HG03432 (cell line): ENCODE data around the gene FOXP1.
A peak's percentile ranks its signal among the peaks of the same experiment; 100 is the strongest.

ENCODE experiments used
- ATAC-seq: cut with Tn5 transposase; IDR thresholded peaks from one replicate; pipeline ENCODE4 v1.9.1; 2021; ENCODE audit warnings: mild to moderate bottlenecking, moderate library complexity; ENCODE audit not compliant: unreplicated experiment

Gene FOXP1

DNA sequence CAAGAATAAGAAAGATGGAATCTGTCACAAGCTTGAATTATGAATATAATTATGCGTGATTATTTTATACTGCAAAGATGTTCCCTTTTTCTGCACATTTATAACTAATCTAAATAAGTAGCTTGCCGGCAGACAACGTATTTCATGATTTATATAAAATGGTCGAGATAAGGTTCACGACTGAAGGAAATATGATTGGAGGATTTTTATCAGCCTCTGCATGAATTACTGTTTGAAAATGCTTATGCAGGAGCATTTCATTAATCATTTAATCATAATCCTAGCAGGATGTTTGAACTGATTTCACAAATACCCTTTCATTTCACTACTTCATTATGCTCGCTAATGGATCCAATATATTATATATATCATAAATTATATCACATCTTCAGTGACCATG lies 580.0 kb downstream of the FOXP1 start:
- no peak for ATAC-seq

DNA sequence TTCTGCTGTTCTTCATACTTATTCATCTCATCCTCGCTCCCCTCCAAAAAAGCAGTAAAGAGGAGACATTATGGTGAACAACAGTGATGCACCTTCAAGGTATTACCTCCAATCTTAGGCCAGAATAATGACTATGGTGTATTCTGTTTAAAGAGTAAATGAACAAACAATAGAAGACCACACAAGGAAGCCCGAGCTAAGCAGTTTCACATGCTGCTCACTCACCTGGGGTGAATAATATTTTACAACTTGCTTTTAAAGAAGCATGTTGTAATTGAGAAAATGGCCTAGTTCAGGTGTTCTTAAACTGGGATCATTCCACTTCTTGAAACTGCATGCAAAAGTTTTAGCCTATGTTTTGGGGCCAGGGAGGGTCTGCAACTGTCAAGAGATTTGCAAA lies 581.2 kb downstream of the FOXP1 start:
- ATAC-seq: no peak

DNA sequence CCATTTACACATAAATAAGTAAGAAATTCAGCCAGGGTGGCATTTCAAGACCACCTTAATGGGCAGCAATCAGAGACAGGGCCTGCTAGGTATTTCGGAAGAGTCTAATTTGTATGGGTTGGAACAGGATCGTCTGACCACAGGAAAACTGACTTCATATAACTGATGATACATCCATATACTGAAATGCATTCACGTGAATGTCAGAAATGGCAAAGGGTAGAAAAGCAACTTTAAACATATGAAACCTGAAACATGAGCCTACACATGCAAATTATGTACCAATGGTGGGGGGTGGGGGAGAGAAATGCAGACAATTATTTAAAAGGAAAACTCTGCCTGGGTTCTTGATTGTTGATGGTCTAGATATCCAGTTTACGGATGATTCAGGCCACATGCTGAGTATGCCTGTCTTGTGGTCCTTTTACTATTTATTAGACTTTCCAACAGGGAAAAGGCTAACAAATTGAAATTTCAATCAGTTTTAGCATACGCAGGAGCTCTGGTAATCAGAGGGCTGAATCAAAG lies 582.2 kb downstream of the FOXP1 start:
- no peak for ATAC-seq

DNA sequence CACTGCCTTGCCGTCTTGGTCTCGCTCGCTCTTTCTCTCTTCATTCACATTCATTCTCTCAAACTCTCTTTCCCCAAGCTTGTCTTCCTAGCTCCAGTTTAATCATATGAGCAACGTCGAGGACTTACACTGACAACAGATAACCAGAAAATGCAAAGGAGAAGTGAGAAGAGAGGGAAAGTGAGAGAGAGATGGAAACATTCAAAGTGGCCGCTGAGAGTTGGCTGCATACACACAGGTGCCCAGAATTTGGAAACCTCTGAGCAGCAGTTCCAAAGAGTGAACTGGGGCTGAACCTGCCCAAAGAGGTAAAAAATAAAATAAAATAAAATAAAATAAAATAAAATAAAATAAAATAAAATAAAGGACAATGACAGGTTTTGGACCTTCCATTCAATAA lies 583.0 kb downstream of the FOXP1 start:
- ATAC-seq: no peak

DNA sequence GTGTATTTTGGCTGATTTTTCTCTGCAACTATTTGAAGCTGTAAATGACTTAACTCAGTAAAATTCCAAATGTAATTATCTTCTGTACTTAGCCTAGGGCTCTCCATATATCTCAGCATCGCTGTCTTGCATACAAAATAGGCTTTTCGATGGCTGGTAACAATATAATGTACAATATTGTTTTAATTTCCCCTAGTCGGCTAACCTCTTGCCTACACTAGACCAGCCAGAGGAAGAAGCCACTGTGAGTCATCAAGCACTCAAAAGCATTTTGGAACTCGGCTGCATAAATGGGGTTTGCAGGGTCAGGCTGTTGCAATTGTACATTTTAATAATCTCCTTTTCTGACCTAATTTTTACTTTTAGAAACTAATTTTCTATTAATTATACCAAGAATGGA lies 583.8 kb downstream of the FOXP1 start:
- no peak for ATAC-seq

DNA sequence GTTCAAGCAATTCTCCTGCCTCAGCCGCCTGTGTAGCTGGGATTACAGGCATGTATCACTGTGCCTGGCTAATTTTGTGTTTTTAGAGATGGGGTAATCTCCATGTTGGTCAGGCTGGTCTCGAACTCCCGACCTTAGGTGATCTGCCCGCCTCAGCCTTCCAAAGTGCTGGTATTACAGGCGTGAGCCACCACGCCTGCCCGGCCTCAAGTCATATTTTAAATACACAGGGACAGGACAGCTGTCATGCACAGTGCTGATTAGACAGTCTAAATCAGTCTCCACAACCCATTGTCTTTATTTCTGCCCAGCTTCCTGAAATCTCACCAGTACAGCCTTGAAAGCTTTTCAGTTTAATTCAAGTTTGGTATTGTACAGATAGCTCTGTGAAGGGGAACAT lies 587.4 kb downstream of the FOXP1 start:
- ATAC-seq: no peak

DNA sequence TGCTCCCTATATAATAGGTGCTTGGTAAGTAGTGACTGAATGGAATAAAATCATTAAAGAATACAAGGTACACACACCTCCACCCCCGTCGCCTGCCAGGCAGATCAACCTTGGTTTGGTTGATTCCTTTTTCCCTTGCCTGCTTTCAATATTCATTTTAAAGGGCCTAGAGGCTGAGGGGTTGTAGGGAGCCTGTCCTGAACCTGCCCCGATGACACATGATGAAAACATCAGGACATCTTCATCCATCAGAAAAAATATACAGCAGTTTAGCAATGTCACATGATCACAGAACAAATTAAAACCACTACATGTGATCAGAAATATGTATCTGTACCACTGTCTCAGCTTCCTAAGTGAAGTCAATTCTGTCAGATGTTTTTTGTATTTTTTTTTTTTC lies 588.9 kb downstream of the FOXP1 start:
- ATAC-seq: no peak

DNA sequence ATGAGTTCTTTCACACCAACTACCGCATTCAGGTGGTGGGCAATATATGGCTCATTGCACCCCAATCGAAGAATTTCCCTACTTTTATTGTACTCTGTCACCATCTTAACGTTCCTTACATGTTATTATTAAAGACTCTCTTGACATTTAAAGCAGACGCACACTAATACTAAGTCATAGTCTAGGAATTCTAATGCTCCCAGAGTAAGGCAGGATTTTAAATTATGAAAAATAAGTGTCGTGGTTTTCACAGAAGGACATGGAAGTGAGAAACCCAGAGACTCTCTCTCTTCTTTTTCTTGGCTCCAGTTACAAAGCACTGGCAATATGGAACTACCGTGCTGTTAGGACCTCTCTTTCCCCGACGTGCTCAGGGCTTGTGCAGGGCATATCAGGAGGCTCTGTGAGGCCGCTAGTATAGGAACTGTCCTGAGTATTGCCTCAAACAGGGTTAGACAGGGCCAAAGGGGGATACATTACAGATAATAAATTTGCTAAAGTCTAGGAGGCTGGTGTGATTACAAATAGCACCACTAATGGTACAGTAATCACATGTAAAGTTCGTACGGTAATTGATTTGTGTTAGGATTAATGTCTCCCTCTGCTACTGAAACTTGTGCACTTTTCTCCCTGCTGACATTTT lies 590.8 kb downstream of the FOXP1 start:
- no peak for ATAC-seq

DNA sequence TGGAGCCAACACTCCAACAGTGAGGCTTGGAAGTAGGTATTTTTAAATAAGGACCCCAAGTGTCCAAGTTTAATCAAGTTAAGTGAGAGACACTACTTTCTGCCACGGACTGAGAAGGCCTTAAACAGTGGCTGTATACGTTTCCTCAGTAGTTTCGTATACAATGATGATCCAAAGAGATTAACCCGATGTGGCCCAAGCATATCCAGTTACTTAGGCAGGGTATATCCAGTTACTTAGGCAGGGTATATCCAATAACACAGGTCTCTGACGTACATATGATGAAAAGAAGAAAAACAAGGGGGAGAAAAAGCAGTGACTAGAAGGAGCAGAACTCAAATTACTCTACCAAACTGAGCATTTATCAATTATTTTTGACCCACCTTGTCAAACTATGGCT lies 591.4 kb downstream of the FOXP1 start:
- ATAC-seq: no peak

DNA sequence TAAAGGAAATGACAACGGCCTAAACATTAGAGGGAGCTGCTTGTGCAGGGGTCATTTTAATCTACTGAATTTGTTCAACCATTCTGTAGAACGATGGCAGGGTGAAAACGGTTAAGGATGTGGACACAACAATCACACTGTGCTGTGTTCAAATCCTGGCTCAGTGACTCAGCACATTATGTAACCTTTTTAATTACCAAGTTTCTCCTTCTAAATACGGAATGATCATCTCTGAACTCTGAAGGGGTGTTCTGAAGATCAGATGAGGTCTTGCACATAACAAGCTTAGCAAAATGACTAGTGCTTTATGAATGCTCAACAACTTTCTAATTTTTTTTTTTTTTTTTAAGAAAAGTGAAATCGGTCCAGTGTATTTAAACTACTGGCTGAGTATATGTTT lies 592.8 kb downstream of the FOXP1 start:
- ATAC-seq: no peak

DNA sequence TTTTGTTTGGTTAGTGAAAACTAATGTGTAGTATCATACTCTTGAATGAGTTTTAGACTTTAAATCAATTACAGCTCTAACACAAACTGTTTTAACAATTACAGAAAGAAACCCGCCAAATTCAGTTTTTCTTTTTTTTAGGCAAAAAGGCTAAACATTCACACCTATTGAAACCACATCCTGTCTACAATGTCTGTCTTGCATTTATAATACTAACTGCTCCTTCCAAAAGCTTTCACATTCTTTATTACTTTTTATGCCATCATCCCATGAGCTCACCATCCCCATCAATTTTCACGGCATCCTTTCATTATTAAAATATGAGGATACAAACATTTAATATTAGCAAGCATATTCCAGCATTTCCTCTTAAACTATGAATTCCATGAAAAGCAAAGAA lies 593.3 kb downstream of the FOXP1 start:
- ATAC-seq: no peak

DNA sequence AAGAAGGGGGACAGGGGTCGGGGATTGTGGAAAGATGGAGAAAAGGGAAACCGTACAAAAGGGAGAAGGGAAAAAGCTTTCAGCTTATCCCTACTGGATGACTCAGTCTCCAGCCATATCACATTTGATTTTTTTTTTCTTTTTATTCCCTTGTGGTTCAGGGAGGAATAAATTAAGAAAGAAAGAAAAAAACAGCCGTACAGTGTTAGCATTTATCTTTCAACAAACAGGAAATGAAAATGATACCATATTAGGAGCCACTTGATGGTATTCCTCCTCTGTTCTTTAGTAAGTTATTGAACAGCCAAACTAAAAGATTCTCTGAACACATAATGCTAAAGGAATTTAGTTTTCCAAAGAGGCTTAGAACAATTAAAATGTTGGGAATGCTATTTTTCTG lies 594.4 kb downstream of the FOXP1 start:
- ATAC-seq: no peak

DNA sequence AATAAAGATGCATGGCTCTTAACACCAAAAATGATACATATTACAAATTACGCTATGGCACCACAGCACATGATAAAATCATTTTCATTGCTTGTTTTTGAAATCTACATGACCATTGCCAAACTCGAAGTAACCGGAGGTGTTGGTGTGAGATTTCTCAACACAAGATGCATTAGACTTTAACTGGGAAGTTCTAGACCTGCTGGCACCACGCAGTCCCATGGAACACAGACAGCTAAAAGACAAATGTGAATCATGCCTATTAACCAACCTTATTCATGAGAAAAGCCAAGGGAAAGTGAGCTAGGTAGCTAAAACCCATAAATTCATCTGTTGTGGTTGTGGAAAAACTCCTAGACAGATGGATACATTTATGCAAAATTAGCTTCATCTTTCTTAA lies 595.4 kb downstream of the FOXP1 start:
- no peak for ATAC-seq

DNA sequence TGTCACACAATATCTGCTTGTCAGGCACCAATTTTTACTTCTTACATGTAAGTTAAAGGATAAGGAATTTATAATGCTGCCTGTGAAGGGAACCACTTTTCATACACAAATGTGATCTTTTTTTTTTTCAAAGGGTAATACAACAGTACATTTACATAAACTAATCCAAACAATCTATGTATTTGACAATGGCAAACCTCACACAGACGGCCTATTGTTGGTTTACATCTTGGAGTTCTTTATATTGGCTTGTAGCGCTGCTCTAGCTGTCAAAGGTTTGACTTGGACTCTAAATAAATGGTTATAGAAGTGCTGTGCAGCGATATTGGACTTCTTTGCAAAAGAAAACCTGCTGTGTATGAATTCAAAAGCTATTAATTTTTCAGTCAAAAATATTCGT lies 598.0 kb downstream of the FOXP1 start:
- no peak for ATAC-seq

DNA sequence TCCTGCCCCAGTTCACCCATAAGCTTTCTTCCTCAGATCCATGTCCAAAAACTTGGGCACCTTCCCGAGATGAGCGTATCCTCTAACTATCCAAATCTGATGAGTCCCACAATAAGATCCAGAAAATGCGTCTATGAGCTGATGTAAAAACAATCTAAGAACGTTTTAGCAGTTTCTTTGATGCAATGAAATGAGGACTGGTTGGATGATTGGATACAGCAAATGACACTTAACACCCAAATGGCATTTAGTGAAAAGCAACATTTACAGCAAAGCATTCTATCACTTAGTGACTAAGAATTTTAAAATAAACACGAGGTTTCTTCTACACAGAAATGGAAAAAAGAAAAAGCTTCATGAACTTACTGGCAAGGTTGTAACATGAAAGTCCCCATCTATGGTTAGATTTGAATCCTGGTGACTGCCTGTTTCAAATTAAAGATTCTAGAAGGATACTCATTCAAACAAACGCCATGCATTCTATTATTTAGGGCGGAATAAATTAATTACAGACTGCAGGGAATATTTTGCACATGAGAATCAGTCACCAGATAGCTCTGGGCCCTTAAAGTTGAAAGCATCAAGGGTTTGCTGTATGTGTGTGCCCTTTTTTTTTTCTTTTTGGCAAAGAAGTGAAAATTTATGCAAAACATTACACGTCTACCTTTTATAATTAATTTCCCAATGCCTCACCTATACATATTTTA lies 598.6 kb downstream of the FOXP1 start:
- no peak for ATAC-seq

DNA sequence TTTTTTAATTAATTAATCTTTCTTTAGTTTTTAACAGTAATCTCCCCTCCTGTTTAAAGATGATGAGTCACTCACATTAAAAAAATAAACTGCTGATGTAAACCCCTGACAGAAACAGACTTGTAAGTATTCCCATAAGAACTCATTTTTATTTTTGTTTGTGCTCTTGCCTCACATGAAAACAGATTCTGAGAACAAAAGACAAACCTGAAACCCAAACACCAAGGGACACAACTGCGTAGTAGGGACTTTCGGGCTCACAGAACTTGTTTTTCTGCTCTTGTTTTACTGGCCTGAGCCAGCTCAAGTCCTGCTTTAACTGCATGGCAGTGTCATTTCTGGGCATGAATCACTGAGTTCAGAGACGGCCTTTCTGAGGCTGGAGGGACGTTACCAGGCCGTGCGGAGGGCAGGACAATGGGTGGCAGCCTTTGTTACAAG lies 600.8 kb downstream of the FOXP1 start:
- ATAC-seq: peak; percentile 77

DNA sequence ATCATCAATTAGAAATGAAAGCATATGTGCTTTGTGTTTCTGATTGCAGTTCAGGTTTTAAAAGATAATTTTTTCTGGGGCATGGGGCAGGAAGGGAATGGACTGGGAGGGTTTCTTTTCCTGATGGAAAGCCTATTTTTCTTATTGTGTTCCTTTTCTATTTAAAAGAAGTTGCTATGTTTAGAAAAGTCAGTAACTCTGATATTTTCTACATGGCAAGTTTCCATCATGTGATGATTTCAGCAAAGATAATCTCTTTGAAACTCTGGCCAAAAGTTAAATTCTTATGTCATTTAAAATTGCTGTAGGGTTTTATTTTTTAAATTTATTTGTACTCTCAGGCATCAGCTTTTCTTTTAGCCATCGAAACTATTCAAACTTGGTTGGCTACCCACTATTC lies 601.2 kb downstream of the FOXP1 start:
- no peak for ATAC-seq

DNA sequence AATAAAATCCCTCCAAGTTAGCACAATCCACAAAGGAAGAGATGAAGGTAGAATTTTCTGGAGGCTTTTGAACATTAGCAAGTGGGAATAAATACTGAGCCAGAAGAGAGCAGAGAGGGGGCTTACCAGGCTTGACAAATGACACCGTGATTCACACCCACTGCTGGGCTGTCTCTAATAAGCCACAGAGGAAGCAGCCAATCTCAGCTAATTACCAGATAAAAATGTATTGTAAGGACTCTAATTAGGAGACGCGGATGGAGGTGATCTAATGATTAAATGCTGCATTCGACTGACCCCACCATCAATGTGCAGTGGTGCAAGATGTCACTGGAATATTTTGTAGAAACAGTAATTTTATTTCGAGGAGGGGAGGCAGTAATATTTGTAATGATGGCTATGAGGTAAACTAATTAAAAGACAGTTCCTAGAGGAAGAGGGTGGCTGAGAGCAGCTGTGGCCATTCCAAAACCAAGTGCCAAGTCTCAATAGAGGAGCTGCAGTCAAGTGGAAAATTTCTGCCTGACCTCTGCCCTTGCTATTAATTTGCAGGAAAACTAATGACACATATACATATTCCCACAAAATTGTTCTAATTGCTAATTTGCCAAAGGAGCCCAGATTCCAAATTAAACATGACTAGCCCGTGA lies 602.2 kb downstream of the FOXP1 start:
- no peak for ATAC-seq

DNA sequence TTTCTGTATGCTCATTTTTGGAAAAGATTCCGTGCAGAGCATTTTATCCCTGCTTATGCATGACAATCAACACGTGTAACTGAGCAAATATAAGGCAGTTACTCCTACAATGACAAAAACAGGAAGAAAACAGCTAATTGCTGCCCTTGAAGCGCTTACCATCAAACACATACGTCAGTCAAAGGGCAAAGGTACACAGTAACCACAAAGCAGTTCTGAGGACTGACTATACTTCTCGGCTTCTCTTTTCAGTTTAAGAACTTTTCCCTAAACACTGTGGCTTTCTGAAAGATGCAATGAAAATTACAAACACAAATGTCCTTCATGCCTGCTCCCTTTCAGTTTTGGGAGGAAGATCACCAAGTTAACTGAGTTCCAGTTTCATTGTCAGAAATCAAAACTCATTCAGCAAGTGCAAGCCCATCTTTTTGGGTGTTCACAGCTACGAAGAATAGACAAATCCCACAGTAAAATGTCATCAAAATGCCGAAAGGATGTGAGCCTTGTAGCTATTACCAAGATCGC lies 602.8 kb downstream of the FOXP1 start:
- ATAC-seq: no peak

DNA sequence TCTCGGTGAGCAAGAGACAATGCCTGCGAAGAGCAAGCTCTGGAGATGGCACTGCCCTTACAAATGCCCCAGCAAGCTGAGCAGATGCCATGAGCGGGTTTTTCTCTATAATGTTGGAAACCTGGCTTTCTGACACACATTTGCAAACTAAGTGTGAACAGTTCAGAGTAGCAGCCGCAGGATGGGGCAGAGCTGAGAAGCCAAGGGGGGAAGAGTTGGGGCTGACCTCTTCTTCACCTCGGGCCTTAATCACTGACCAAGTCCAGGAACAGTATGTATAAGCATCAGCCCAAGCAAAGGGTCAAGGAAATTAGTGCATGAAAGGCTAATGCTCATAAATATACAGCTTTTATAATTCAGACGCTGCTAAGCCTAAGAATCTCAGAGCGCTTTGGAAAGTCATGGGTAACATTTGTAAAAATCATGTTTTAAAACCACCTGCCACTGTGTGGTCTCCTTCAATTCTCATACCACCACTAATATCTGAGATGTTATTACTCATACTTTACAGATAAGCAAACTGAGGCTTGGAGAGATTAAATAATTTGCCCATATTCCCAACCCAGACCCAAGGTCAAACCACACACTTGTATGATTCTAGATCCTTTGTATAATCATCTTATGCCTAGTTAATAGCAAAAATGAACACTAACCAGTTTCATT lies 603.4 kb downstream of the FOXP1 start:
- ATAC-seq: no peak

DNA sequence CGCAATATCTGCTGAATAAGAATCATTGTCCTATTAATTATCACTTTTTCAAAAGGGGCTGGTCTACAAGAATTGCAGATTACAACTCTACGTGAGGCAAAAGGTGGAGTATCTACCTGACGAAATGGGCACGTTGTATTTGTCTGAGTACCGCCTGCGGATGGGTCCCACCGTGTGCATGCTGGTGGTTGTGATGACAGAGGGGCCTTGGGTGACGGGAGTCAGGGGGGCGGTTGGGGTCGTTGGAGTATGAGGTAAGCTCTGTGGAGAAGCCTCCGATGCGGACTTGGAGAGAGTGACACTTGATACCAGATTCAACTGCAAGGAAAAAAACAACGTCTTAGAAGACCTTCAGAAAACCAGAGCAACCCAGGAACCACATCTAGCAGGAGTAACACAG lies 605.8 kb downstream of the FOXP1 start:
- no peak for ATAC-seq
